Stomach (tissue), 9 donors: ENCODE data around the gene PGA3. TPM values are rescaled to one million over a fixed set of nuclear protein-coding genes. Genes with fewer than 3 reads are reported as not detected.
"Not testable (repeated sequence)": the region's sequence is repeated elsewhere in the genome, so short reads cannot be mapped to it uniquely, and the experiment has no call there.

Source experiments
- DNase-seq, 2 donors: peaks; one replicate each; pipeline versions ENCODE4 v3.0.0 to v3.0.0-alpha.2; 2013 to 2019
- H3K27ac ChIP-seq, 5 donors: fragments of 200-600 bp in 4 of 5; sonication (generic) in 4 of 5; one replicate each; pipeline ENCODE4 v1.5.1; 2013 to 2019; ENCODE audit warnings: mild to moderate bottlenecking in 1 of 5, moderate library complexity in 1 of 5
- H3K27me3 ChIP-seq, 3 donors: fragments of 200-600 bp; sonication (generic); one replicate each; pipeline ENCODE4 v1.5.1; 2017 to 2019; ENCODE audit warnings: mixed run types in 1 of 3
- H3K36me3 ChIP-seq, 4 donors: fragments of 200-600 bp; sonication (generic); 1 replicate in 3 of 4; 2 replicates in 1 of 4; pipeline ENCODE4 v1.5.1; 2016 to 2019
- H3K4me1 ChIP-seq, 4 donors: fragments of 200-600 bp; sonication (generic); one replicate each; pipeline ENCODE4 v1.5.1; 2016 to 2019
- H3K4me3 ChIP-seq, 4 donors: fragments of 200-600 bp; sonication (generic) in 3 of 4; one replicate each; pipeline ENCODE4 v1.5.1; 2016 to 2019; ENCODE audit warnings: mild to moderate bottlenecking in 1 of 4
- H3K9me3 ChIP-seq, 4 donors: fragments of 200-600 bp; sonication (generic); one replicate each; pipeline ENCODE4 v1.5.1; 2016 to 2019
- CTCF ChIP-seq, 7 experiments: fragments of 450-650 bp in 4 of 7; fragments of 200-600 bp in 3 of 7; sonication (generic) in 3 of 7; IDR thresholded peaks; one replicate each; pipeline ENCODE4 v1.5.1; 2016 to 2019; ENCODE audit warnings: antibody characterized with exemption in 7 of 7, control low read depth in 2 of 7, mild to moderate bottlenecking in 1 of 7
- EP300 ChIP-seq: sonication (generic); formaldehyde crosslinking; IDR thresholded peaks from one replicate; pipeline ENCODE4 v1.6.1; 2017; ENCODE audit warnings: antibody characterized with exemption
- POLR2A ChIP-seq, 4 donors: fragments of 450-650 bp; IDR thresholded peaks; one replicate each; pipeline ENCODE4 v1.6.1; 2016; ENCODE audit warnings: antibody characterized with exemption in 4 of 4, control low read depth in 2 of 4, mild to moderate bottlenecking in 1 of 4, moderate library complexity in 1 of 4
- POLR2AphosphoS5 ChIP-seq, 3 donors: sonication (generic); formaldehyde crosslinking; IDR thresholded peaks; one replicate each; pipeline ENCODE4 v1.6.1; 2016; ENCODE audit warnings: antibody characterized with exemption in 3 of 3
- WGBS, 5 donors: extraction: QIAGEN DNeasy Blood & Tissue Kit in 3 of 5; methylation state at CpG; one replicate each; pipeline versions ENCODE4 v1.1.5 to v1.1.7; 2013 to 2018; 5-methylcytosine and 5-hydroxymethylcytosine counted together
- intact Hi-C: fragments of 100-400 bp; cut with DNase I; formaldehyde crosslinking; loops from one replicate; pipeline ENCODE4 v1.15.1; 2023; ENCODE audit warnings: low total_unique reads
- polyA plus RNA-seq, 3 donors: library from polyadenylated mRNA; stranded (reverse); fragments of 200-250 nt; gene quantifications; one replicate each; pipeline ENCODE4 v1.2.3, GENCODE V29; 2013
- total RNA-seq, 5 donors: library from RNA; depleted of rRNA; stranded (reverse); fragments of >200 nt; gene quantifications; one replicate each; pipeline versions ENCODE4 v1.1.0 to v1.2.3, GENCODE V29; 2014 to 2016
- donor health status: healthy with polysubstance abuse.
- donor health status: Bipolar disorder and iron deficiency.
- donor health status: healthy.

Gene PGA3
- total and polyA plus RNA-seq, 8 donors: 367 to 73,485 (median 18,470) TPM

GRCh38 chr11:61164606-61165424, 38.5 kb upstream of the PGA3 start:
- DNase-seq: peak in 1 of 2 donors; percentile 35
- 57 to 71% (median 63%) methylated on average over 13 of the region's 13 CpGs for WGBS, 5 donors
- Histone ChIP-seq H3K4me3 (no peak overlapping the region), H3K4me1 (peaks cover 20 to 63% (median 22%) of the 10 kb centered on the region in 4 donors), H3K9me3 (no peaks in the 10 kb centered on the region), H3K27ac (peak overlapping the region in 3 of 5 donors; percentile 4 to 98 (median 71)), H3K36me3 (no peaks in the 10 kb centered on the region), H3K27me3 (no peaks in the 10 kb centered on the region)
- intact Hi-C loops: no loop called here
- TF ChIP-seq CTCF (IDR thresholded peaks at IDR 0.05) (no peak), POLR2AphosphoS5 (IDR thresholded peaks at IDR 0.05) (no peak), POLR2A (IDR thresholded peaks at IDR 0.05) (no peak), EP300 (no peak)

GRCh38 chr11:61165785-61166184, 37.5 kb upstream of the PGA3 start:
- DNase-seq, intact Hi-C loops, H3K9me3 ChIP-seq, H3K4me3 ChIP-seq, H3K36me3 ChIP-seq, H3K27me3 ChIP-seq: not testable (repeated sequence)
- peaks cover 13 to 54% (median 17%) of the 10 kb centered on the region in 4 donors for H3K4me1 ChIP-seq
- 22 to 83% (median 57%) methylated on average over 1 to 4 of the region's 7 CpGs for WGBS, 5 donors
- peak overlapping the region in 2 of 5 donors; percentile 71 to 98 for H3K27ac ChIP-seq

GRCh38 chr11:61166331-61166730, 37.0 kb upstream of the PGA3 start:
- H3K9me3 ChIP-seq, H3K27ac ChIP-seq, H3K27me3 ChIP-seq, intact Hi-C loops, DNase-seq, H3K36me3 ChIP-seq, H3K4me3 ChIP-seq: not testable (repeated sequence)
- 94 to 97% (median 95%) methylated on average over 8 to 26 of the region's 31 CpGs; no CpG with 5 or more reads in 1 of the 5 donors for WGBS, 5 donors
- H3K4me1 ChIP-seq: peaks cover 11 to 55% (median 18%) of the 10 kb centered on the region in 4 donors

- H3K27ac ChIP-seq: no peak overlapping the region
- no peak overlapping the region for H3K4me3 ChIP-seq
- 87 to 96% (median 90%) methylated on average over 9 of the region's 9 CpGs for WGBS, 5 donors
- H3K4me1 ChIP-seq: peaks cover 8 to 59% (median 21%) of the 10 kb centered on the region in 4 donors
- H3K9me3 ChIP-seq: no peaks in the 10 kb centered on the region
- DNase-seq: no peak
- no peaks in the 10 kb centered on the region for H3K36me3 ChIP-seq
- no peaks in the 10 kb centered on the region for H3K27me3 ChIP-seq
- TF ChIP-seq POLR2AphosphoS5 (IDR thresholded peaks at IDR 0.05) (no peak), CTCF (IDR thresholded peaks at IDR 0.05) (no peak), EP300 (no peak), POLR2A (IDR thresholded peaks at IDR 0.05) (no peak)
- intact Hi-C loops: no loop called here
These were observed 35.1 kb upstream of the PGA3 start for GRCh38 chr11:61168042-61168688.

GRCh38 chr11:61168800-61169199, 34.5 kb upstream of the PGA3 start:
- Histone ChIP-seq H3K36me3 (no peaks in the 10 kb centered on the region), H3K9me3 (no peaks in the 10 kb centered on the region), H3K27me3 (no peaks in the 10 kb centered on the region), H3K4me3 (no peak overlapping the region), H3K27ac (no peak overlapping the region), H3K4me1 (peaks cover 8 to 61% (median 26%) of the 10 kb centered on the region in 4 donors)
- WGBS, 5 donors: 77 to 95% (median 93%) methylated on average over 1 of the region's 1 CpG
- no peak for DNase-seq
- intact Hi-C loops: no loop called here
- TF ChIP-seq CTCF (IDR thresholded peaks at IDR 0.05) (no peak), EP300 (no peak), POLR2AphosphoS5 (IDR thresholded peaks at IDR 0.05) (no peak), POLR2A (IDR thresholded peaks at IDR 0.05) (no peak)
